ENCODE results near the gene RAPGEF1. TPM values are rescaled to one million over a fixed set of nuclear protein-coding genes. Genes with fewer than 3 reads are reported as not detected.

The RAPGEF1 gene
- total and polyA plus RNA-seq, 9 of the 15 experiments (the other 6 are each of a cell fraction or from before 2014, with no cell fraction given) = 0.06 to 44.1 (median 19.9) TPM

DNA sequence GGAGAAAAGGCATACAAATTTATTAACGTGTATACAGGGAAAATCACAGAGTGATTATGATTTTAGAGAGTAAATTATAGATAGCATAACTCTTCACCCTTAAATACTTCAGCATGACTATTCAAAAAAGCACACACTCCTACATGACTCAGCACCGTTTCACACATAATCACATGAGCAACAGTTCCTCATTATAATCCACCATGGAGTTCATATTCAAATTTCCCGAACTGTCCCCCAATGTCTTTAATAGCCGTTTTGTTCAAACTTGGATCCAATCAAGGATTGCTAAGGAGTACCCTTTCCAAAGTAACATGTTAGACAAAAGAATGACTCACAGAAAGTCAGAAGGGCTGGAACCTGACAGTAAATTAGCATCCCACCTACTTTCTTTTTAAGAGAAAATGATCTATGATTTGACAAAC, 32.1 kb downstream of the RAPGEF1 start (continued):
- TF ChIP-seq SAFB (IDR thresholded peaks at IDR 0.05; ENCODE audit: borderline replicate concordance, low read depth, low read length) (no peak), NCOR1 (IDR thresholded peaks at IDR 0.05) (peak; percentile 32; the same call in 1 of the 2 replicates), FOXM1 (IDR thresholded peaks at IDR 0.05; ENCODE audit: low read depth) (peak; percentile 75), FOXM1 (CRISPR knock-in tag; IDR thresholded peaks at IDR 0.05; ENCODE audit: low read depth) (no peak), MAFK (IDR thresholded peaks at IDR 0.05; ENCODE audit: low read length) (peak; percentile 95), ZNF589 (CRISPR knock-in tag; IDR thresholded peaks at IDR 0.05; ENCODE audit: low read depth) (no peak), ZNF766 (CRISPR knock-in tag; conservative IDR thresholded peaks at IDR 0.05) (peak; percentile 60; the same call in 1 of the 2 replicates), ZNF764 (CRISPR knock-in tag; IDR thresholded peaks at IDR 0.05; ENCODE audit: low read depth) (no peak), MAFG (tag; conservative IDR thresholded peaks at IDR 0.05) (peak; percentile 98), ZNF436 (CRISPR knock-in tag; IDR thresholded peaks at IDR 0.05) (no peak)
- TF ChIP-seq, protein P1, sequence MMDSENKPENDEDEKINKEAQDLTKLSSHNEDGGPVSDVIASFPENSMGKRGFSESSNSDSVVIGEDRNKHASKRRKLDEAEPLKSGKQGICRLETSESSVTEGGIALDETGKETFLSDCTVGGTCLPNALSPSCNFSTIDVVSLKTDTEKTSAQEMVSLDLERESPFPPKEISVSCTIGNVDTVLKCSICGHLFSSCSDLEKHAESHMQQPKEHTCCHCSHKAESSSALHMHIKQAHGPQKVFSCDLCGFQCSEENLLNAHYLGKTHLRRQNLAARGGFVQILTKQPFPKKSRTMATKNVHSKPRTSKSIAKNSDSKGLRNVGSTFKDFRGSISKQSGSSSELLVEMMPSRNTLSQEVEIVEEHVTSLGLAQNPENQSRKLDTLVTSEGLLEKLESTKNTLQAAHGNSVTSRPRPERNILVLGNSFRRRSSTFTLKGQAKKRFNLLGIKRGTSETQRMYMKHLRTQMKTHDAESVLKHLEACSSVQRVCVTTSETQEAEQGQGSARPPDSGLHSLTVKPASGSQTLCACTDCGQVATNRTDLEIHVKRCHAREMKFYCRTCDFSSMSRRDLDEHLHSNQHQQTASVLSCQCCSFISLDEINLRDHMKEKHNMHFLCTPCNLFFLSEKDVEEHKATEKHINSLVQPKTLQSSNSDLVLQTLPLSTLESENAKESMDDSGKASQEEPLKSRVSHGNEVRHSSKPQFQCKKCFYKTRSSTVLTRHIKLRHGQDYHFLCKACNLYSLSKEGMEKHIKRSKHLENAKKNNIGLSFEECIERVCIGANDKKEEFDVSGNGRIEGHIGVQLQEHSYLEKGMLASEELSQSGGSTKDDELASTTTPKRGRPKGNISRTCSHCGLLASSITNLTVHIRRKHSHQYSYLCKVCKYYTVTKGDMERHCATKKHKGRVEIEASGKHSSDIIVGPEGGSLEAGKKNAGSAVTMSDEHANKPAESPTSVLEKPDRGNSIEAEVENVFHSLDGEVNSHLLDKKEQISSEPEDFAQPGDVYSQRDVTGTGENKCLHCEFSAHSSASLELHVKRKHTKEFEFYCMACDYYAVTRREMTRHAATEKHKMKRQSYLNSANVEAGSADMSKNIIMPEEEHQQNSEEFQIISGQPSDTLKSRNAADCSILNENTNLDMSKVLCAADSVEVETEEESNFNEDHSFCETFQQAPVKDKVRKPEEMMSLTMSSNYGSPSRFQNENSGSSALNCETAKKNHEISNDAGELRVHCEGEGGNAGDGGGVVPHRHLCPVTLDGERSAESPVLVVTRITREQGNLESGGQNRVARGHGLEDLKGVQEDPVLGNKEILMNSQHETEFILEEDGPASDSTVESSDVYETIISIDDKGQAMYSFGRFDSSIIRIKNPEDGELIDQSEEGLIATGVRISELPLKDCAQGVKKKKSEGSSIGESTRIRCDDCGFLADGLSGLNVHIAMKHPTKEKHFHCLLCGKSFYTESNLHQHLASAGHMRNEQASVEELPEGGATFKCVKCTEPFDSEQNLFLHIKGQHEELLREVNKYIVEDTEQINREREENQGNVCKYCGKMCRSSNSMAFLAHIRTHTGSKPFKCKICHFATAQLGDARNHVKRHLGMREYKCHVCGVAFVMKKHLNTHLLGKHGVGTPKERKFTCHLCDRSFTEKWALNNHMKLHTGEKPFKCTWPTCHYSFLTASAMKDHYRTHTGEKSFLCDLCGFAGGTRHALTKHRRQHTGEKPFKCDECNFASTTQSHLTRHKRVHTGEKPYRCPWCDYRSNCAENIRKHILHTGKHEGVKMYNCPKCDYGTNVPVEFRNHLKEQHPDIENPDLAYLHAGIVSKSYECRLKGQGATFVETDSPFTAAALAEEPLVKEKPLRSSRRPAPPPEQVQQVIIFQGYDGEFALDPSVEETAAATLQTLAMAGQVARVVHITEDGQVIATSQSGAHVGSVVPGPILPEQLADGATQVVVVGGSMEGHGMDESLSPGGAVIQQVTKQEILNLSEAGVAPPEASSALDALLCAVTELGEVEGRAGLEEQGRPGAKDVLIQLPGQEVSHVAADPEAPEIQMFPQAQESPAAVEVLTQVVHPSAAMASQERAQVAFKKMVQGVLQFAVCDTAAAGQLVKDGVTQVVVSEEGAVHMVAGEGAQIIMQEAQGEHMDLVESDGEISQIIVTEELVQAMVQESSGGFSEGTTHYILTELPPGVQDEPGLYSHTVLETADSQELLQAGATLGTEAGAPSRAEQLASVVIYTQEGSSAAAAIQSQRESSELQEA (IDR thresholded peaks at IDR 0.05; ENCODE audit: low read depth) = no peak
- TF ChIP-seq, protein P2, sequence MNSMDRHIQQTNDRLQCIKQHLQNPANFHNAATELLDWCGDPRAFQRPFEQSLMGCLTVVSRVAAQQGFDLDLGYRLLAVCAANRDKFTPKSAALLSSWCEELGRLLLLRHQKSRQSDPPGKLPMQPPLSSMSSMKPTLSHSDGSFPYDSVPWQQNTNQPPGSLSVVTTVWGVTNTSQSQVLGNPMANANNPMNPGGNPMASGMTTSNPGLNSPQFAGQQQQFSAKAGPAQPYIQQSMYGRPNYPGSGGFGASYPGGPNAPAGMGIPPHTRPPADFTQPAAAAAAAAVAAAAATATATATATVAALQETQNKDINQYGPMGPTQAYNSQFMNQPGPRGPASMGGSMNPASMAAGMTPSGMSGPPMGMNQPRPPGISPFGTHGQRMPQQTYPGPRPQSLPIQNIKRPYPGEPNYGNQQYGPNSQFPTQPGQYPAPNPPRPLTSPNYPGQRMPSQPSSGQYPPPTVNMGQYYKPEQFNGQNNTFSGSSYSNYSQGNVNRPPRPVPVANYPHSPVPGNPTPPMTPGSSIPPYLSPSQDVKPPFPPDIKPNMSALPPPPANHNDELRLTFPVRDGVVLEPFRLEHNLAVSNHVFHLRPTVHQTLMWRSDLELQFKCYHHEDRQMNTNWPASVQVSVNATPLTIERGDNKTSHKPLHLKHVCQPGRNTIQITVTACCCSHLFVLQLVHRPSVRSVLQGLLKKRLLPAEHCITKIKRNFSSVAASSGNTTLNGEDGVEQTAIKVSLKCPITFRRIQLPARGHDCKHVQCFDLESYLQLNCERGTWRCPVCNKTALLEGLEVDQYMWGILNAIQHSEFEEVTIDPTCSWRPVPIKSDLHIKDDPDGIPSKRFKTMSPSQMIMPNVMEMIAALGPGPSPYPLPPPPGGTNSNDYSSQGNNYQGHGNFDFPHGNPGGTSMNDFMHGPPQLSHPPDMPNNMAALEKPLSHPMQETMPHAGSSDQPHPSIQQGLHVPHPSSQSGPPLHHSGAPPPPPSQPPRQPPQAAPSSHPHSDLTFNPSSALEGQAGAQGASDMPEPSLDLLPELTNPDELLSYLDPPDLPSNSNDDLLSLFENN (IDR thresholded peaks at IDR 0.05; ENCODE audit: low read depth in 2 of 2, low read length in 2 of 2) = no peak
